GM23338 (cell line): ENCODE data around the gene VPS37B. TPM values are rescaled to one million over a fixed set of nuclear protein-coding genes. Genes with fewer than 3 reads are reported as not detected.

ENCODE experiments used
- ATAC-seq: fragments of 200-7000 bp; cut with Tn5 transposase; 3 replicates; pipeline ENCODE4 v1.9.1; 2020
- DNase-seq: peaks from one replicate; pipeline ENCODE4 v3.0.0-alpha.2; 2015; ENCODE audit warnings: low spot score
- H2AFZ ChIP-seq: fragments of 200-600 bp; sonication (generic); 2 replicates; pipeline ENCODE4 v1.8.0; 2016; ENCODE audit warnings: antibody characterized with exemption, mild to moderate bottlenecking, moderate library complexity
- H3F3A ChIP-seq: fragments of 200-600 bp; sonication (generic); replicated peaks from 2 replicates; pipeline ENCODE4 v1.8.0; 2017; ENCODE audit warnings: antibody characterized with exemption, mixed run types, low read depth
- H3K27ac ChIP-seq: fragments of 200-600 bp; sonication (generic); 2 replicates; pipeline ENCODE4 v1.6.1; 2016; ENCODE audit warnings: low read depth
- H3K27me3 ChIP-seq: fragments of 200-600 bp; sonication (generic); 2 replicates; pipeline ENCODE4 v1.8.0; 2016; ENCODE audit warnings: mild to moderate bottlenecking, mixed run types, moderate library complexity; ENCODE audit not compliant: insufficient read depth
- H3K36me3 ChIP-seq: fragments of 200-600 bp; sonication (generic); 2 replicates; pipeline ENCODE4 v1.8.0; 2016; ENCODE audit warnings: mild to moderate bottlenecking; ENCODE audit not compliant: insufficient read depth
- H3K4me1 ChIP-seq: fragments of 200-600 bp; sonication (generic); 2 replicates; pipeline ENCODE4 v1.8.0; 2016; ENCODE audit warnings: mild to moderate bottlenecking, moderate library complexity; ENCODE audit not compliant: insufficient read depth
- H3K4me2 ChIP-seq: fragments of 200-600 bp; sonication (generic); 2 replicates; pipeline ENCODE4 v1.7.1; 2017; ENCODE audit warnings: mixed run types
- H3K4me3 ChIP-seq: fragments of 200-600 bp; sonication (generic); 2 replicates; pipeline ENCODE4 v1.6.1; 2016; ENCODE audit warnings: mixed run types
- H3K79me2 ChIP-seq: fragments of 200-600 bp; sonication (generic); replicated peaks from 2 replicates; pipeline ENCODE4 v1.8.0; 2017; ENCODE audit warnings: mild to moderate bottlenecking; ENCODE audit not compliant: insufficient read depth
- H3K9me2 ChIP-seq: fragments of 200-600 bp; sonication (generic); 2 replicates; pipeline ENCODE4 v1.8.0; 2017; ENCODE audit not compliant: insufficient read depth
- H4K20me1 ChIP-seq: fragments of 200-600 bp; sonication (generic); replicated peaks from 2 replicates; pipeline ENCODE4 v1.8.0; 2017; ENCODE audit warnings: mild to moderate bottlenecking; ENCODE audit not compliant: insufficient read depth
- H3K27ac Mint-ChIP-seq: 2 replicates; pipeline ENCODE4 v1.8.0; 2020; ENCODE audit warnings: inconsistent platforms, mild to moderate bottlenecking, moderate library complexity, mixed read lengths
- H3K27me3 Mint-ChIP-seq: 3 replicates; pipeline ENCODE4 v1.8.0; 2022; ENCODE audit warnings: low read depth, mild to moderate bottlenecking, moderate library complexity, mixed read lengths, inconsistent platforms; ENCODE audit not compliant: insufficient read depth, poor library complexity
- H3K36me3 Mint-ChIP-seq: 3 replicates; pipeline ENCODE4 v1.8.0; 2021; ENCODE audit warnings: low read depth, mild to moderate bottlenecking, inconsistent platforms, moderate library complexity, mixed read lengths
- H3K4me1 Mint-ChIP-seq: 3 replicates; pipeline ENCODE4 v1.8.0; 2020; ENCODE audit warnings: mild to moderate bottlenecking, inconsistent platforms, mixed read lengths
- H3K4me3 Mint-ChIP-seq: 3 replicates; pipeline ENCODE4 v1.8.0; 2021; ENCODE audit warnings: moderate library complexity, mild to moderate bottlenecking, inconsistent platforms, mixed read lengths
- H3K9me3 Mint-ChIP-seq: 3 replicates; pipeline ENCODE4 v1.8.0; 2020; ENCODE audit warnings: moderate library complexity, mild to moderate bottlenecking, inconsistent platforms, mixed read lengths
- CTCF ChIP-seq, 2 experiments: fragments of 200-600 bp in 1 of 2; sonication (generic) in 1 of 2; conservative IDR thresholded peaks; 2 replicates each; pipeline versions ENCODE4 v1.5.1 to v1.6.1; 2016 to 2017; ENCODE audit warnings: antibody characterized with exemption in 2 of 2, low read depth in 2 of 2, mild to moderate bottlenecking in 2 of 2, moderate library complexity in 1 of 2
- EZH2phosphoT487 ChIP-seq: fragments of 200-600 bp; sonication (generic); IDR thresholded peaks from one replicate; pipeline ENCODE4 v1.8.1; 2018; ENCODE audit warnings: antibody characterized with exemption; ENCODE audit not compliant: unreplicated experiment
- JUNB ChIP-seq: IDR thresholded peaks from one replicate; pipeline ENCODE4 v1.6.1; 2016; ENCODE audit warnings: antibody characterized with exemption; ENCODE audit not compliant: unreplicated experiment
- NANOG ChIP-seq: IDR thresholded peaks from 2 replicates; pipeline ENCODE4 v1.6.1; 2016; ENCODE audit warnings: antibody characterized with exemption, borderline replicate concordance
- POLR2AphosphoS5 ChIP-seq: IDR thresholded peaks from 2 replicates; pipeline ENCODE4 v1.6.1; 2016; ENCODE audit warnings: antibody characterized with exemption, low read depth
- STAT1 ChIP-seq: IDR thresholded peaks from one replicate; pipeline ENCODE4 v1.6.1; 2016; ENCODE audit warnings: antibody characterized with exemption; ENCODE audit not compliant: unreplicated experiment
- ZNF114 ChIP-seq: fragments of 250-450 bp; sonication (Bioruptor Pico); IDR thresholded peaks from 2 replicates; pipeline ENCODE4 v1.5.0; 2020; ENCODE audit warnings: mild to moderate bottlenecking, moderate library complexity
- polyA plus RNA-seq: library from polyadenylated mRNA; unstranded; fragments of >200 nt; fragmentation: Nextera tagmentation; extraction: Ambion mirVana; gene quantifications from 2 replicates; pipeline ENCODE4 v1.2.1, GENCODE V29; 2016
- total RNA-seq: library from RNA; depleted of rRNA; stranded (reverse); fragments of >200 nt; shearing (Covaris generic); gene quantifications from 2 replicates; pipeline ENCODE4 v1.2.3, GENCODE V29; 2014
- TF ChIP-seq, protein P1 (sequence below): IDR thresholded peaks from 2 replicates; pipeline ENCODE4 v1.6.1; 2016; ENCODE audit warnings: antibody characterized with exemption
- TF ChIP-seq, protein P2 (sequence below): IDR thresholded peaks from one replicate; pipeline ENCODE4 v1.6.1; 2018; ENCODE audit warnings: antibody characterized with exemption; ENCODE audit not compliant: unreplicated experiment

VPS37B gene
- total and polyA plus RNA-seq, 2 experiments from 2014 or later = 6.7 to 10.9 TPM

DNA sequence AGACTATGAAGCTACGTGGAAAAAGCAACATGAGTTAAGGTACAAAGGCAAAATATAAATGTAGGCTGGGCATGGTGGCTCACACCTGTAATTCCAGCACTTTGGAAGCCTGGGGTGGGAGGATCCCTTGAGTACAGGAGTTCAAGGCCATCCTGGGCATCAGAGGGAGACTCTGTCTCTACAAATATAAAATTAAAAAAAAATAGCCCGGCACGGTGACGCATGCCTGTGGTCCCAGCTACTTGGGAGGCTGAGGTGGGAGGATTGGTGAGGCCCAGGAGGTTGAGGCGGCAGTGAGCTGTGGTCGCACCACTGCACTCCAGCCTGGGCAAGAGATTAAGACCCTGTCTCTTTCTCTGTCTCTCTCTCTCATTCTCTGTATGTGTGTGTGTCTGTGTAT is 4.0 kb upstream of the VPS37B start:
- H3K36me3 ChIP-seq = no peaks in the 10 kb centered on the region
- no peak for TF ChIP-seq POLR2AphosphoS5
- TF ChIP-seq, protein P1, sequence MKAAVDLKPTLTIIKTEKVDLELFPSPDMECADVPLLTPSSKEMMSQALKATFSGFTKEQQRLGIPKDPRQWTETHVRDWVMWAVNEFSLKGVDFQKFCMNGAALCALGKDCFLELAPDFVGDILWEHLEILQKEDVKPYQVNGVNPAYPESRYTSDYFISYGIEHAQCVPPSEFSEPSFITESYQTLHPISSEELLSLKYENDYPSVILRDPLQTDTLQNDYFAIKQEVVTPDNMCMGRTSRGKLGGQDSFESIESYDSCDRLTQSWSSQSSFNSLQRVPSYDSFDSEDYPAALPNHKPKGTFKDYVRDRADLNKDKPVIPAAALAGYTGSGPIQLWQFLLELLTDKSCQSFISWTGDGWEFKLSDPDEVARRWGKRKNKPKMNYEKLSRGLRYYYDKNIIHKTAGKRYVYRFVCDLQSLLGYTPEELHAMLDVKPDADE = no peak
- TF ChIP-seq CTCF (conservative IDR thresholded peaks at IDR 0.05; ENCODE audit: low read depth in 2 of 2) = no peak
- TF ChIP-seq EZH2phosphoT487 = no peak
- no peak for TF ChIP-seq ZNF114 (CRISPR knock-in tag)
- TF ChIP-seq, protein P2, sequence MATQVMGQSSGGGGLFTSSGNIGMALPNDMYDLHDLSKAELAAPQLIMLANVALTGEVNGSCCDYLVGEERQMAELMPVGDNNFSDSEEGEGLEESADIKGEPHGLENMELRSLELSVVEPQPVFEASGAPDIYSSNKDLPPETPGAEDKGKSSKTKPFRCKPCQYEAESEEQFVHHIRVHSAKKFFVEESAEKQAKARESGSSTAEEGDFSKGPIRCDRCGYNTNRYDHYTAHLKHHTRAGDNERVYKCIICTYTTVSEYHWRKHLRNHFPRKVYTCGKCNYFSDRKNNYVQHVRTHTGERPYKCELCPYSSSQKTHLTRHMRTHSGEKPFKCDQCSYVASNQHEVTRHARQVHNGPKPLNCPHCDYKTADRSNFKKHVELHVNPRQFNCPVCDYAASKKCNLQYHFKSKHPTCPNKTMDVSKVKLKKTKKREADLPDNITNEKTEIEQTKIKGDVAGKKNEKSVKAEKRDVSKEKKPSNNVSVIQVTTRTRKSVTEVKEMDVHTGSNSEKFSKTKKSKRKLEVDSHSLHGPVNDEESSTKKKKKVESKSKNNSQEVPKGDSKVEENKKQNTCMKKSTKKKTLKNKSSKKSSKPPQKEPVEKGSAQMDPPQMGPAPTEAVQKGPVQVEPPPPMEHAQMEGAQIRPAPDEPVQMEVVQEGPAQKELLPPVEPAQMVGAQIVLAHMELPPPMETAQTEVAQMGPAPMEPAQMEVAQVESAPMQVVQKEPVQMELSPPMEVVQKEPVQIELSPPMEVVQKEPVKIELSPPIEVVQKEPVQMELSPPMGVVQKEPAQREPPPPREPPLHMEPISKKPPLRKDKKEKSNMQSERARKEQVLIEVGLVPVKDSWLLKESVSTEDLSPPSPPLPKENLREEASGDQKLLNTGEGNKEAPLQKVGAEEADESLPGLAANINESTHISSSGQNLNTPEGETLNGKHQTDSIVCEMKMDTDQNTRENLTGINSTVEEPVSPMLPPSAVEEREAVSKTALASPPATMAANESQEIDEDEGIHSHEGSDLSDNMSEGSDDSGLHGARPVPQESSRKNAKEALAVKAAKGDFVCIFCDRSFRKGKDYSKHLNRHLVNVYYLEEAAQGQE = no peak
- TF ChIP-seq JUNB = no peak
- TF ChIP-seq NANOG = no peak
- TF ChIP-seq STAT1 = no peak
- ATAC-seq = no peak
- Mint-ChIP-seq H3K4me3 (no peak overlapping the region), H3K9me3 (peaks cover 9% of the 10 kb centered on the region; the same call in 2 of the 3 replicates), H3K36me3 (no peaks in the 10 kb centered on the region), H3K4me1 (peaks cover 19% of the 10 kb centered on the region), H3K27ac (no peak overlapping the region), H3K27me3 (peaks cover 20% of the 10 kb centered on the region)
- H3K4me1 ChIP-seq = peaks cover 8% of the 10 kb centered on the region
- H3K27ac ChIP-seq = no peak overlapping the region
- H3K27me3 ChIP-seq = peaks cover 33% of the 10 kb centered on the region
- H4K20me1 ChIP-seq = no peaks in the 10 kb centered on the region; the same call in 1 of the 2 replicates
- H3K79me2 ChIP-seq = peaks cover 8% of the 10 kb centered on the region; the same call in 1 of the 2 replicates
- no peaks in the 10 kb centered on the region for H3F3A ChIP-seq
- H3K4me2 ChIP-seq = no peak overlapping the region
- DNase-seq = no peak
- H3K9me2 ChIP-seq = no peaks in the 10 kb centered on the region
- H3K4me3 ChIP-seq = no peak overlapping the region
- H2AFZ ChIP-seq = no peak overlapping the region

- no peak overlapping the region for H3K4me3 ChIP-seq
- Mint-ChIP-seq H3K36me3 (no peaks in the 10 kb centered on the region), H3K27me3 (peaks cover 36% of the 10 kb centered on the region), H3K27ac (no peak overlapping the region), H3K4me1 (peaks cover 28% of the 10 kb centered on the region), H3K4me3 (peak overlapping the region; percentile 81), H3K9me3 (peaks cover 9% of the 10 kb centered on the region; the same call in 2 of the 3 replicates)
- no peak overlapping the region for H2AFZ ChIP-seq
- peaks cover 31% of the 10 kb centered on the region for H3K79me2 ChIP-seq
- peaks cover 4% of the 10 kb centered on the region for H4K20me1 ChIP-seq
- H3K4me2 ChIP-seq = no peak overlapping the region
- H3F3A ChIP-seq = peaks cover 15% of the 10 kb centered on the region
- ATAC-seq = no peak
- H3K27ac ChIP-seq = no peak overlapping the region
- H3K9me2 ChIP-seq = no peaks in the 10 kb centered on the region
- H3K27me3 ChIP-seq = peaks cover 46% of the 10 kb centered on the region
- H3K36me3 ChIP-seq = no peaks in the 10 kb centered on the region
- TF ChIP-seq ZNF114 (CRISPR knock-in tag) = no peak
- no peak for DNase-seq
- H3K4me1 ChIP-seq = peaks cover 23% of the 10 kb centered on the region
Observed at GRCh38 chr12:122896662-122897061, 738 bp upstream of the VPS37B start.
